Gastroesophageal sphincter (tissue), 4 donors: Measurements from ENCODE around the gene FHIP2A. TPM values are rescaled to one million over a fixed set of nuclear protein-coding genes. Genes with fewer than 3 reads are reported as not detected.

ENCODE experiments used
- ATAC-seq: fragments of 150-250 bp; one replicate; pipeline ENCODE4 v1.9.1; 2016; ENCODE audit warnings: mild to moderate bottlenecking, moderate library complexity
- H3K27ac ChIP-seq, 4 donors: fragments of 200-600 bp; sonication (generic) in 3 of 4; 1 replicate in 3 of 4; 2 replicates in 1 of 4; pipeline ENCODE4 v1.5.1; 2016 to 2019
- H3K27me3 ChIP-seq: fragments of 200-600 bp; sonication (generic); one replicate; pipeline ENCODE4 v1.5.1; 2019
- H3K36me3 ChIP-seq, 2 donors: fragments of 200-600 bp; sonication (generic); one replicate each; pipeline ENCODE4 v1.5.1; 2019; ENCODE audit warnings: control low read depth in 1 of 2
- H3K4me1 ChIP-seq, 3 donors: fragments of 200-600 bp; sonication (generic); 1 replicate in 2 of 3; 2 replicates in 1 of 3; pipeline ENCODE4 v1.5.1; 2016 to 2019; ENCODE audit warnings: control low read depth in 2 of 3
- H3K4me3 ChIP-seq, 2 donors: fragments of 200-600 bp; sonication (generic); one replicate each; pipeline ENCODE4 v1.5.1; 2019; ENCODE audit warnings: mild to moderate bottlenecking in 1 of 2, moderate library complexity in 1 of 2
- H3K9me3 ChIP-seq, 3 donors: fragments of 200-600 bp; sonication (generic); one replicate each; pipeline ENCODE4 v1.5.1; 2017 to 2019; ENCODE audit warnings: control low read depth in 2 of 3
- CTCF ChIP-seq, 4 experiments: fragments of 200-600 bp in 2 of 4; fragments of 450-650 bp in 2 of 4; sonication (generic) in 1 of 4; IDR thresholded peaks; one replicate each; pipeline ENCODE4 v1.5.1; 2017 to 2019; ENCODE audit warnings: antibody characterized with exemption in 4 of 4, mild to moderate bottlenecking in 2 of 4, moderate library complexity in 2 of 4
- EP300 ChIP-seq: sonication (generic); formaldehyde crosslinking; IDR thresholded peaks from one replicate; pipeline ENCODE4 v1.6.1; 2017; ENCODE audit warnings: antibody characterized with exemption, mild to moderate bottlenecking
- POLR2A ChIP-seq, 2 donors: fragments of 450-650 bp; IDR thresholded peaks; one replicate each; pipeline ENCODE4 v1.6.1; 2017; ENCODE audit warnings: antibody characterized with exemption in 2 of 2, mild to moderate bottlenecking in 2 of 2, moderate library complexity in 1 of 2
- POLR2AphosphoS5 ChIP-seq: sonication (generic); formaldehyde crosslinking; IDR thresholded peaks from one replicate; pipeline ENCODE4 v1.6.1; 2017; ENCODE audit warnings: antibody characterized with exemption
- WGBS, 2 donors: methylation state at CpG; one replicate each; pipeline ENCODE4 v1.1.5; 2018; ENCODE audit warnings: low coverage in 1 of 2; 5-methylcytosine and 5-hydroxymethylcytosine counted together
- total RNA-seq, 4 donors: library from RNA; depleted of rRNA; stranded (reverse); fragments of >200 nt; gene quantifications; one replicate each; pipeline ENCODE4 v1.1.0, GENCODE V29; 2016

FHIP2A gene
- total RNA-seq, 4 donors from 2014 or later: 33.4 to 51.5 (median 35.9) TPM

- Histone ChIP-seq H3K36me3 (no peaks in the 10 kb centered on the region), H3K9me3 (no peaks in the 10 kb centered on the region), H3K4me1 (peaks cover 14 to 67% (median 17%) of the 10 kb centered on the region in 3 donors), H3K27me3 (no peaks in the 10 kb centered on the region), H3K27ac (peak overlapping the region in 3 of 4 donors; percentile 11 to 98 (median 35)), H3K4me3 (no peak overlapping the region)
- 38 to 49% methylated on average over 3 to 4 of the region's 4 CpGs for WGBS, 2 donors
- TF ChIP-seq POLR2AphosphoS5: no peak
- TF ChIP-seq CTCF (IDR thresholded peaks at IDR 0.05): no peak
- no peak for TF ChIP-seq EP300
- TF ChIP-seq POLR2A (IDR thresholded peaks at IDR 0.05): no peak
- no peak for ATAC-seq
Observed at GRCh38 chr10:114825513-114826253, 4.1 kb downstream of the FHIP2A start.

- Histone ChIP-seq H3K36me3 (peaks cover 0 to 17% of the 10 kb centered on the region in 2 donors), H3K4me3 (no peak overlapping the region), H3K9me3 (no peaks in the 10 kb centered on the region), H3K27me3 (no peaks in the 10 kb centered on the region), H3K4me1 (peaks cover 15 to 82% (median 18%) of the 10 kb centered on the region in 3 donors), H3K27ac (no peak overlapping the region)
- WGBS, 2 donors: 78 to 88% methylated on average over 3 to 4 of the region's 4 CpGs
- TF ChIP-seq POLR2A (IDR thresholded peaks at IDR 0.05) (no peak), POLR2AphosphoS5 (no peak), CTCF (IDR thresholded peaks at IDR 0.05) (no peak), EP300 (no peak)
- ATAC-seq: no peak
Observed at GRCh38 chr10:114829160-114829909, 7.8 kb downstream of the FHIP2A start.

- H3K4me1 ChIP-seq: peaks cover 3 to 62% (median 13%) of the 10 kb centered on the region in 3 donors
- H3K9me3 ChIP-seq: no peaks in the 10 kb centered on the region
- TF ChIP-seq POLR2A (IDR thresholded peaks at IDR 0.05): no peak
- no peak for TF ChIP-seq EP300
- no peak for TF ChIP-seq POLR2AphosphoS5
- no peak for TF ChIP-seq CTCF (IDR thresholded peaks at IDR 0.05)
- peak overlapping the region in 1 of 4 donors; percentile 22 for H3K27ac ChIP-seq
- 44 to 70% methylated on average over 6 of the region's 6 CpGs for WGBS, 2 donors
- no peaks in the 10 kb centered on the region for H3K27me3 ChIP-seq
- ATAC-seq: no peak
- no peak overlapping the region for H3K4me3 ChIP-seq
- H3K36me3 ChIP-seq: peaks cover 0 to 37% of the 10 kb centered on the region in 2 donors
Observed at GRCh38 chr10:114831186-114831867, 9.7 kb downstream of the FHIP2A start.

- Histone ChIP-seq H3K27me3 (no peaks in the 10 kb centered on the region), H3K4me1 (peaks cover 0 to 16% (median 0%) of the 10 kb centered on the region in 3 donors), H3K4me3 (no peak overlapping the region), H3K36me3 (peaks cover 8 to 100% of the 10 kb centered on the region in 2 donors), H3K27ac (no peak overlapping the region), H3K9me3 (no peaks in the 10 kb centered on the region)
- no peak for ATAC-seq
- no peak for TF ChIP-seq POLR2A (IDR thresholded peaks at IDR 0.05)
- TF ChIP-seq CTCF (IDR thresholded peaks at IDR 0.05): no peak
- no peak for TF ChIP-seq EP300
- no peak for TF ChIP-seq POLR2AphosphoS5
- WGBS, 2 donors: 90 to 96% methylated on average over 2 to 3 of the region's 3 CpGs
Observed at GRCh38 chr10:114837690-114838089, 16.1 kb downstream of the FHIP2A start.
